Bronchial epithelial cell (primary cell): ENCODE measurements around the gene CPSF3. TPM values are rescaled to one million over a fixed set of nuclear protein-coding genes. Genes with fewer than 3 reads are reported as not detected.

Experiments used
- DNase-seq: peaks from one replicate; pipeline ENCODE4 v3.0.0-alpha.2; 2010; ENCODE audit warnings: low read depth
- FAIRE-seq: peaks from 2 replicates; lab custom pipeline; 2011; peaks lifted over from hg19 to GRCh38; lab: Jason Lieb, UNC
- H3K27me3 ChIP-seq: 2 replicates; pipeline ENCODE4 v1.5.1; 2011; ENCODE audit warnings: low read length; ENCODE audit not compliant: control insufficient read depth, insufficient read depth
- H3K36me3 ChIP-seq: 2 replicates; pipeline ENCODE4 v1.5.1; 2011; ENCODE audit warnings: low read length; ENCODE audit not compliant: control insufficient read depth, insufficient read depth
- H3K4me3 ChIP-seq: 2 replicates; pipeline ENCODE4 v1.5.1; 2011; ENCODE audit warnings: mild to moderate bottlenecking, low read depth, low read length, control low read depth
- CTCF ChIP-seq: IDR thresholded peaks from 2 replicates; pipeline ENCODE4 v1.5.1; 2011; ENCODE audit warnings: mild to moderate bottlenecking, moderate library complexity, low read length, control low read depth, inconsistent platforms; ENCODE audit not compliant: insufficient read depth, severe bottlenecking
- total RNA-seq: library from RNA; depleted of rRNA; stranded (reverse); fragments of >200 nt; gene quantifications from 2 replicates; pipeline ENCODE4 v1.2.1, GENCODE V29; 2014

The CPSF3 gene
- total RNA-seq, 1 donor from 2014 or later = 50.8 TPM

GRCh38 chr2:9412781-9413180 is 10.7 kb upstream of the CPSF3 start:
- FAIRE-seq = no peak
- Histone ChIP-seq H3K4me3 (no peak overlapping the region), H3K36me3 (peaks cover 2% of the 10 kb centered on the region), H3K27me3 (no peaks in the 10 kb centered on the region)
- no peak for TF ChIP-seq CTCF
- no peak for DNase-seq

GRCh38 chr2:9415516-9416169 is 7.8 kb upstream of the CPSF3 start:
- no peak overlapping the region for H3K4me3 ChIP-seq
- H3K27me3 ChIP-seq = no peaks in the 10 kb centered on the region
- peaks cover 3% of the 10 kb centered on the region for H3K36me3 ChIP-seq
- DNase-seq = no peak
- no peak for TF ChIP-seq CTCF
- no peak for FAIRE-seq

- no peak for TF ChIP-seq CTCF
- Histone ChIP-seq H3K27me3 (no peaks in the 10 kb centered on the region), H3K4me3 (no peak overlapping the region), H3K36me3 (peaks cover 3% of the 10 kb centered on the region)
- FAIRE-seq = no peak
- DNase-seq = peak; percentile 83
Observed at GRCh38 chr2:9416267-9416961, 7.0 kb upstream of the CPSF3 start.

GRCh38 chr2:9416962-9417316 is 6.5 kb upstream of the CPSF3 start:
- Histone ChIP-seq H3K4me3 (no peak overlapping the region), H3K36me3 (peaks cover 3% of the 10 kb centered on the region), H3K27me3 (no peaks in the 10 kb centered on the region)
- no peak for TF ChIP-seq CTCF
- DNase-seq (no peak), FAIRE-seq (no peak)

GRCh38 chr2:9417725-9418124 is 5.7 kb upstream of the CPSF3 start:
- DNase-seq = no peak
- Histone ChIP-seq H3K27me3 (no peaks in the 10 kb centered on the region), H3K4me3 (no peak overlapping the region), H3K36me3 (peaks cover 1% of the 10 kb centered on the region)
- no peak for FAIRE-seq
- TF ChIP-seq CTCF = no peak

GRCh38 chr2:9418746-9419145 is 4.7 kb upstream of the CPSF3 start:
- Histone ChIP-seq H3K27me3 (no peaks in the 10 kb centered on the region), H3K36me3 (peaks cover 1% of the 10 kb centered on the region), H3K4me3 (no peak overlapping the region)
- DNase-seq = no peak
- FAIRE-seq = no peak
- TF ChIP-seq CTCF = no peak
